Thoracic aorta (tissue), 2 donors: ENCODE data around the gene MRPL36. TPM values are rescaled to one million over a fixed set of nuclear protein-coding genes. Genes with fewer than 3 reads are reported as not detected.

Source experiments
- ATAC-seq: fragments of 150-250 bp; one replicate; pipeline ENCODE4 v1.8.0; 2017; ENCODE audit warnings: low read depth; ENCODE audit not compliant: insufficient number of reproducible peaks, low FRiP score
- DNase-seq: peaks from one replicate; pipeline ENCODE4 v3.0.0-alpha.2; 2020; ENCODE audit warnings: low spot score
- H3K27ac ChIP-seq, 2 donors: fragments of 200-600 bp; sonication (generic); 1 replicate in 1 of 2; 2 replicates in 1 of 2; pipeline ENCODE4 v1.5.1; 2016; ENCODE audit warnings: mild to moderate bottlenecking in 2 of 2, moderate library complexity in 2 of 2
- H3K27me3 ChIP-seq: fragments of 200-600 bp; sonication (generic); replicated peaks from 2 replicates; pipeline ENCODE4 v1.6.0; 2016; ENCODE audit warnings: mild to moderate bottlenecking; ENCODE audit not compliant: insufficient read depth
- H3K36me3 ChIP-seq: fragments of 200-600 bp; sonication (generic); one replicate; pipeline ENCODE4 v1.5.1; 2016
- H3K4me1 ChIP-seq, 2 donors: fragments of 200-600 bp; sonication (generic); 1 replicate in 1 of 2; 2 replicates in 1 of 2; pipeline versions ENCODE4 v1.5.1 to v1.6.0; 2016; ENCODE audit warnings: low read depth in 2 of 2, mild to moderate bottlenecking in 1 of 2; ENCODE audit not compliant: control insufficient read depth in 1 of 2
- H3K4me3 ChIP-seq: fragments of 200-600 bp; sonication (generic); 2 replicates; pipeline ENCODE4 v1.5.1; 2016; ENCODE audit warnings: mild to moderate bottlenecking
- H3K9me3 ChIP-seq: fragments of 200-600 bp; sonication (generic); 2 replicates; pipeline ENCODE4 v1.5.1; 2016
- total RNA-seq, 2 donors: library from RNA; depleted of rRNA; stranded (reverse); fragments of >200 nt; gene quantifications; one replicate each; pipeline versions ENCODE4 v1.1.0 to v1.2.3, GENCODE V29; 2016
- TF ChIP-seq, protein P1 (sequence below): fragments of 200-600 bp; sonication (generic); IDR thresholded peaks from one replicate; pipeline ENCODE4 v1.5.1; 2019; ENCODE audit warnings: antibody characterized with exemption

MRPL36 gene
- total RNA-seq, 2 donors from 2014 or later, result 26.2 to 26.9 TPM

GRCh38 chr5:1788200-1788599, 11.4 kb downstream of the MRPL36 start:
- TF ChIP-seq, protein P1, sequence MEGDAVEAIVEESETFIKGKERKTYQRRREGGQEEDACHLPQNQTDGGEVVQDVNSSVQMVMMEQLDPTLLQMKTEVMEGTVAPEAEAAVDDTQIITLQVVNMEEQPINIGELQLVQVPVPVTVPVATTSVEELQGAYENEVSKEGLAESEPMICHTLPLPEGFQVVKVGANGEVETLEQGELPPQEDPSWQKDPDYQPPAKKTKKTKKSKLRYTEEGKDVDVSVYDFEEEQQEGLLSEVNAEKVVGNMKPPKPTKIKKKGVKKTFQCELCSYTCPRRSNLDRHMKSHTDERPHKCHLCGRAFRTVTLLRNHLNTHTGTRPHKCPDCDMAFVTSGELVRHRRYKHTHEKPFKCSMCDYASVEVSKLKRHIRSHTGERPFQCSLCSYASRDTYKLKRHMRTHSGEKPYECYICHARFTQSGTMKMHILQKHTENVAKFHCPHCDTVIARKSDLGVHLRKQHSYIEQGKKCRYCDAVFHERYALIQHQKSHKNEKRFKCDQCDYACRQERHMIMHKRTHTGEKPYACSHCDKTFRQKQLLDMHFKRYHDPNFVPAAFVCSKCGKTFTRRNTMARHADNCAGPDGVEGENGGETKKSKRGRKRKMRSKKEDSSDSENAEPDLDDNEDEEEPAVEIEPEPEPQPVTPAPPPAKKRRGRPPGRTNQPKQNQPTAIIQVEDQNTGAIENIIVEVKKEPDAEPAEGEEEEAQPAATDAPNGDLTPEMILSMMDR, result no peak
- H3K27me3 ChIP-seq, result no peaks in the 10 kb centered on the region

DNA sequence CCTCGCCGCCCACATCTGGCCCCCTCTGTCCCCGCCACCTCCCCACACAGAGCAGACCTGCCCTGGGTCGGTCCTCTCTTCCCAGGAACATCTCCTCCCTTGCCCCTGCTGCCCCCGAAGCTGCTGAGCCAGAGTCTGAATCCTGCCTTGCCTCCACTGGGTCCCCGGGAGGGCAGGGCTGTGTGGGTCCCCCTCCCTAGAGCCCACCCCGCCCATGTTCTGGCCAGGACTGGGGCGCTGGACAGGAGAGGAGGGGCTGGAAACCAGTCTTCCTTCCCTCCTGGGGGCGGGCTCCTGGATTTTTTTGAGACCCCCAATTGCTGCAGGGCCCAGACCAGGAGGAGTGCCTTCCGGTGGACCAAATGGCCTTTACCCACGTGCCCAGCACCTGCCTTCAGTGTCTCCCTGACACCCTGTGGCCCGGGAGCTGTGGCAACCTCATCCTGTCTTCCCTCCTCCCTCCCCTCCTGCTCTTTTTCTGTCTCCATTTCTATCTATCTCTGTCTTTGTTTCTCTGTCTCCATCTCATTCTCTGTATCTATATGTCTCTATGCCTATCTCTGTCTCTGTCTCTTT, 12.1 kb downstream of the MRPL36 start:
- TF ChIP-seq, protein P1, result no peak
- Histone ChIP-seq H3K36me3 (no peaks in the 10 kb centered on the region), H3K27me3 (no peaks in the 10 kb centered on the region), H3K27ac (no peak overlapping the region), H3K4me3 (no peak overlapping the region), H3K4me1 (no peaks in the 10 kb centered on the region), H3K9me3 (no peaks in the 10 kb centered on the region)
- DNase-seq (no peak), ATAC-seq (no peak)

More at GRCh38 chr5:1788200-1788599, 11.4 kb downstream of the MRPL36 start:
- Histone ChIP-seq H3K9me3 (no peaks in the 10 kb centered on the region), H3K4me3 (no peak overlapping the region), H3K4me1 (no peaks in the 10 kb centered on the region), H3K27ac (no peak overlapping the region), H3K36me3 (no peaks in the 10 kb centered on the region)
- DNase-seq (no peak), ATAC-seq (no peak)

- TF ChIP-seq, protein P1, result no peak
- Histone ChIP-seq H3K4me3 (no peak overlapping the region), H3K27ac (no peak overlapping the region), H3K9me3 (no peaks in the 10 kb centered on the region), H3K4me1 (no peaks in the 10 kb centered on the region), H3K36me3 (no peaks in the 10 kb centered on the region), H3K27me3 (no peaks in the 10 kb centered on the region)
- ATAC-seq (no peak), DNase-seq (no peak)
These were observed 12.8 kb downstream of the MRPL36 start for GRCh38 chr5:1786621-1787471.

DNA sequence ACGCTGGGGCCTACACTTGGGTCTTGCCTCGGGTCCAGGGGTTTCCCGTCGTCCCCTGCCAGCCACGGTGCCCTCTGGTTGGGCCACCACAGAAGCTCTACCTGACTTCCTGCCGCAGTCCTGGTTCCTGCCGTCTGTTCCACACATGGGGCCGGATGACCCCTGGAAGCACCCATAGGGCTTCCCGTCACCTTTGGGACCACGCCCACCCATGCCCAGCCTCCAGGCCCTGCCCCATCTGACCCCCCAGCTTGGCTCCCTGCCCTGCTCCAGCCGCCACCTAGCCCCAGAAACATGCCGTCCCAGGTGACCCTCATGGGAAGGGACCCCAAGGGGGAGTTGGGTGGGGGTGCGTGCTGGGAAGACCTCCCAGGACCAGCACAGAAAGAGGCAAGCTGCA, 13.7 kb downstream of the MRPL36 start:
- no peaks in the 10 kb centered on the region for H3K4me1 ChIP-seq
- H3K27me3 ChIP-seq, result no peaks in the 10 kb centered on the region
- no peak overlapping the region for H3K27ac ChIP-seq
- no peaks in the 10 kb centered on the region for H3K9me3 ChIP-seq
- H3K36me3 ChIP-seq, result no peaks in the 10 kb centered on the region
- DNase-seq (no peak), ATAC-seq (no peak)
- TF ChIP-seq, protein P1, result no peak
- H3K4me3 ChIP-seq, result no peak overlapping the region

GRCh38 chr5:1785062-1785461, 14.6 kb downstream of the MRPL36 start:
- Histone ChIP-seq H3K4me1 (no peaks in the 10 kb centered on the region), H3K27ac (no peak overlapping the region), H3K4me3 (no peak overlapping the region), H3K36me3 (no peaks in the 10 kb centered on the region), H3K9me3 (no peaks in the 10 kb centered on the region), H3K27me3 (no peaks in the 10 kb centered on the region)
- TF ChIP-seq, protein P1, result no peak
- no peak for ATAC-seq
- no peak for DNase-seq
